ENCODE results near the gene SLC1A4.

SLC1A4 gene

GRCh38 chr2:65055422-65056214 lies 66.4 kb downstream of the SLC1A4 start:
- no peak for DNase-seq

DNA sequence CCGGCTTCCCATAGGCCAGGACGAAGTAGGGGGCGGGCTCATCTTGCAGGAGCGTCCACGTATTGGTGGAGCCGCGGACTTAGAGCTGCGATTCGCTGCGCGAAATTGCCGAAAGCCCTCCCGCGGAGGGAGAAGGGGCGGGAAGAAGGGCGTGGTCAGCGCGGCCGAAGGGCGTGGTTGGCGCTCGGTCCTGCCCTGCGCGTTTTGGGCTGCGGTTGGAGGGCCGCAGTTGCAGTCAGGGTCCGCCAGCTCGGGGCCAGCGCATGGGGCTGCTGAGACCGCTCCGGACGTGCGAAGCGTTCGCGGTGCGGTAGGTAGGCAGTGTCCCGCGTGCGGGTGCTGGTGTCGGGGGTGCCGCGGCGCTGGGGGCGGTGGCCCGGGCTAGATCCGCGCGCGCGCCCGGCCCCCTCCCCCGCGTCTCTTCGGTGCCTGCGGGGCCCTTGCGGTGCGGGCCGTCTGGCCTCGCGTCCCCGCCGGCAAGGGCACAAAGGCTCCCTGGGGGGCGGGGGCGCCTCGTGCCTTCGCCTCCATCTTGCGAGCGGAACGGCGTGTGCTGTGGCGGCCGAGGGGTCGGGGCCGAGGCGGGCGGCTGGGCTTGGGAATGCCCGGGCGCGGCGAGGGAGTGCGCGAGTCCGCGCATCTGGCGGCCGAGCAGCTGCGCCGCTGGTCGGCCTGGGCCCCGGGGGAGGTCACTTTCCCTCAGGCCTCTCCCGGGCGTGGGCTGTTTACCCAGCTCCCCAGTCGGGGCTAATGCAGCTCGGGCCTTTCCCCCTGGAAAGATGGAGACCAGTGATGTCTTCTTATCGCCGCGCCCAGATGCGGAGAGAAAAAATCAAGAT lies 67.2 kb downstream of the SLC1A4 start, which contains the start of gene CEP68:
Gene CEP68 (plus strand): TSS at position 202 of the 839 bp plus-strand sequence. CDS start 13,029 bp downstream, outside the sequence.
- DNase-seq = peak; percentile 98

GRCh38 chr2:65057054-65057375 lies 67.8 kb downstream of the SLC1A4 start:
- DNase-seq = no peak

DNA sequence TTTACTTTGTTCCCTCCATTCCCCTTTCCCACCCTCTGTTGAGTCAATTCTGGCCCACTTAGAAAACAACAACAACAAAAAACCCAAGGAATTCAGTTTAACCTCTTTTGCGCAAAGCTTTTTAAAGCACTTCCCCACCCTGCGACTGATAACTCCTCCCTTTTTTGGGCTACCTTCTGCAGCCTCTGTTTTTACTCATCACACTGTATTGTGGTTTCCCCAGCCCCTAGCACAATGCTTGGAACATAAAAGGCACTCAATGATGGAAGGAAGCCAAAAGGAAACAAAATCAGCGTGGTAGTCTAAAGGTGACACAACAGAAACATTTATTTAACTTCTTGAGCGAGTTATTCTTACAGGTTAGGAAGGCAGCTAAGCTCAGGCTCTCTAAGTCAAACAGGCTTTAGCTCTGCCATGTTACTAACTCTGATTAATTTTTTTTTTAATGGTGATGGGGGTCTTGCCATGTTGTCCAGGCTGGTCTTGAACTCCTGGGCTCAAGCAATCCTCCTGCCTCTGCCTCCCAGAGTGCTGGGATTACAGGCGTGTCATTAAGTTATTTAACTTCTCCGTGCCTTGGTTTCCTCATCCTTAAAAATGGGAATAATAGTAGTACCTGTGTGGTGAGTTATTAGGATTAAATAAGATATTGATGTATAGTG lies 68.3 kb downstream of the SLC1A4 start:
- no peak for DNase-seq

GRCh38 chr2:65059071-65059470 lies 69.9 kb downstream of the SLC1A4 start:
- DNase-seq = no peak

DNA sequence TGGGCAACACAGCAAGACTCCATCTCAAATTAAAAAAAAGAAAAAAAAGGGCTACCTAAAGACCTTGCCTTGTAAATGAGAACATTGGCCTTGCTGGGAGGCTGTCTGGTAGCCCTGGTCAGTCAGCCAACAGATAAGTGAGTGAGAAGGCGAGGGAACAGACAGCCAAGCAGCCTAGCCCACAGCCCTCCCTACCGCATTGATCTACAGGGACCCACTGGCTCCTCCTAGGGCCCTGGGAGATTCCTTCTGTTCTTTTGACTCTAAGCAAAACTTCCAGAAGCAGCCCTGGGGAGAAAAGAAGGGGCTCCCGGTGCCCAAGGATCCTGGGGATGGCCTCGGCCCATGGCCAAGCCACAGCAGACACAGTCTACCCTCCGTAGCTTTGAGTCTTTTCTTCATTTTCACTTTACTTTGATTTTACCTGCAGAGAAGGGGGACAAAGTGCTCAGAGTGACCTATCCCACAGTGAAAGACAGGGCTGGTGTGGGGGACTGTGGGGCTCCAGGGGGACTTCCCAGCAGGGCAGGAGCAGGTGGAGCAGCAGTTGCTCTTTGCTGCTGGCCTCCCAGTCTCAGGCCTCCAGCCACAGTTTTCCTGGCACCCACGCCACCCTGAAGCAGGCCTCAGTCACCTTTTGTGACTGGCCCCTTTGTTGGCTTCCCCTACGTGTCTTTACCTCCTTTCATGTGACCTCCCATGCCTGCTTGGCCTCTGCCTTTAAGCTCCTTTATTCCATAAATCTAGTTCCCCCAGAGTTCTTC lies 72.1 kb downstream of the SLC1A4 start:
- no peak for DNase-seq

DNA sequence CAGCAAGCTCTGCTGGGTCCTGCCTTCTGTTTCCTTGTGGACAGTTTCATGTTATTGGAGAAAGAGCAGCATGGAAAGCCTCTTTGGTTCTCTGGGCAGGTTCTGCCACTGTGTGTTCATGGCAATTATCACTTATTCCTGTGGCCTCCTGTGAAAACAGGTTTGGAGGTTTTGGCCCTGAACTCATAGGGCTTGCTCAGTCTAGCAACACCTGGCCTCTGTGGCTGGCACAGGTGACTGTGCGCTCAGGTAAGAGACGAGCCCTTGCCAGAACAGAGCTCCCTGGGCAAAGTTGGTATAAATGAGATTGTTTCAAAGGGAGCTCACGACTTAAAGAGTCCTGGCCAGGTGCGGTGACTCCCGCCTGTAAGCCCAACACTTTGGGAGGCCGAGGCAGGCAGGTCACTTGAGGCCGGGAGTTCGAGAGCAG lies 72.7 kb downstream of the SLC1A4 start:
- no peak for DNase-seq

GRCh38 chr2:65062843-65063825 lies 73.9 kb downstream of the SLC1A4 start:
- no peak for DNase-seq

DNA sequence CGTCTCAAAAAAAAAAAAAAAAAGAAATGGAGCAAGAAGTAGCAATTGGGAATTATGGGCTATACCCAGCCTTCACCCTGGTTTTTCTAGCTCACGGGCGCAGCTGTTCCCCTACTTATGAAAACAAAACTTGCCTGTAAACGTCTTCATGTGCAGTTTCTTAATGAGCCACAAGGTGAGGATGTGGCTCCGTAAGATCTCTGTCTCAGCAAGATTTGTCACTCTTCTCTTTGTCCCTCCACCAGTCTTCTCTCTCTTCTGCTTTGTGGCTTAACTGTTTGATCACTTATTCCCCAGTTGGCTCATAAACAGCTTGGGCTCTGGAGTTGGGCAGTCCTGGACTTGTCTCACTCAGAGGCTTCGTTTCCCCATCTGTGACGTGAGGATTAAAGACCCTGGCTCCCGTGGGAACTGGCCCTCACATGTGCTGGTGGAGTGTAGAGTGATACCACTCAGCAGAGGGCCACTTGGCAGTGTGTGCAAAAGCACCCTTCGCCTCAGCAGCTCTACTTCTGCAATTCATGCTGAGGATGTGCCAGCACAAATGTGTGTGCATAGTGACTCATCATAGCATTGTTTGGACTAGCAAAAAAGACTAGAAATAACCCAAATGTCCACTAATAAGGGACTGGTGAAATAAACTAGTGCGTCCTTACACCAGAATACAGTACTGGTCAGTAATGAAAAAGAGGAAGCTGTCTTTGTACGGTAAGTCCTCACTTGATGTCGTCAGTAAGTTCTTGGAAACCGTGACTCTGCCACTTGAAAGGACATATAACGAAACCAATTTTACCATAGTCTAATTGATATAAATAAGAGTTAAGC lies 75.7 kb downstream of the SLC1A4 start:
- peak; percentile 81 for DNase-seq

DNA sequence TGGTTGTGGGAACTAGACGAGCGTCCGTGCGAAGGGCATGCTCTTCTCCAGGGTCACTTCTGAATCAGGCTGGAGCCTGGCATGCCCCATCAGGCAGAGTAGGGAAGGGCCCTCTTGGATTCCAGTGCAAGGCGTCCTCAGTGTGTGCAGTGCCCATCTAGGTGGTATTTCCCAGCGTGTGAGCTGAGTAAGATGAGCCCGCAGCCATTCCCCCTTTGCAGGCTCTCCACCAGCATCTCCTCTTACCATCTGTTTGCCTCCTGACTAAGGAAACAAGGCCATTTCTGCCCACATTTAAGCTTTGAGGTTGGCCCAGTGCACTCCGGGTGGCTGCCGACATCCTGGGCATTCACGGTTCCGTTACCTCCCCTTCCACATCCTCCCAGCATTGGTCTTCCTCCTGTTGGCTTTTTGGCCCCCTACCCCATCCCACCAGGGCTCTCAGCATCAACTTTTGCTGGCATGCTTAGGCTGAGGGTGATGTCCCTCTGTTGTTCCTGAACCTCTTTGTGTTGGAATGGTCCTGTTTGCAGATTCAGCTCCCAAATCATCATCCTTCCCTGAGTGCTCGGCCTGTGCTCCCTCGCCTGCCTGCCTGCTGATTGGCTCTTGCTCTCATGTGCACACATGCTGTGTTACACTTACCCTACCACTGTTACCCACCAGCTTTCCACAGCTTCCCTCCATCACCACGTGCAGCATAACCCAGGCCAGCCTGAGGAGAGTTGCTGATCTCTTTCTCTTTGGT lies 78.8 kb downstream of the SLC1A4 start:
- no peak for DNase-seq

GRCh38 chr2:65069439-65069824 lies 80.2 kb downstream of the SLC1A4 start:
- DNase-seq = no peak

DNA sequence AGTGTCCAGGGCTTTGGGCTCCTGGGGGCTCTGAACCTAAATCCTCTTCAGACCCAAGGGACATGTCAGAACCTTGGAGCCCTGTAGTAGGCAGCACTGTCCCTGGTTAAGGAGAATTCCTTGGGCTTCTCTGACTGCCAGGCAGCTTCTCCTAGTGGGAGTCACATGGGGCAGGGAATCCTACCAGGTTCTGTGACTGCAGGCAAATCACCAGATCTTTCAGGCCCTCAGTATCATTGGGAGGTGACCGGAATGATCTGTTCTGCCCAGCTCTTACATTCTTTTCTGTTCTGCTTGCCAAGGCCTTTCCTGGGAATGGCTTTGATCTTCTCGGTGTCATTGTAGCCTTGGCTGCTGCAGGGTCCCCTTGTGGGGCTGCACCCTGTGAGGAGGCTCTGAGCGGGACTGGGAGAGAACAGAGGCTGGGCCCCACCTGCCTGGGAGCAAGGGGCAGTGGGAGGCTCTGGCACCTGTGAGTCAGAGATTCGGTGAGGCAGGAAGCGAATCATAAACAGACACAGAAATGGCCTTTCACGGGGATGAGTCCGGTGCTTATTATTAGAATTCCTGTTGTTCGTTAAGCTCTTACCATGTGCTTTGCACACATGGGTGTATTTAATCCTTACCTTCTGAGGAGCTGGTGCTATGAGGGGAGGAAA lies 81.1 kb downstream of the SLC1A4 start:
- DNase-seq = peak; percentile 48

GRCh38 chr2:65070856-65071255 lies 81.7 kb downstream of the SLC1A4 start:
- no peak for DNase-seq

- DNase-seq = no peak
Observed at GRCh38 chr2:65071499-65072180, 82.4 kb downstream of the SLC1A4 start.

DNA sequence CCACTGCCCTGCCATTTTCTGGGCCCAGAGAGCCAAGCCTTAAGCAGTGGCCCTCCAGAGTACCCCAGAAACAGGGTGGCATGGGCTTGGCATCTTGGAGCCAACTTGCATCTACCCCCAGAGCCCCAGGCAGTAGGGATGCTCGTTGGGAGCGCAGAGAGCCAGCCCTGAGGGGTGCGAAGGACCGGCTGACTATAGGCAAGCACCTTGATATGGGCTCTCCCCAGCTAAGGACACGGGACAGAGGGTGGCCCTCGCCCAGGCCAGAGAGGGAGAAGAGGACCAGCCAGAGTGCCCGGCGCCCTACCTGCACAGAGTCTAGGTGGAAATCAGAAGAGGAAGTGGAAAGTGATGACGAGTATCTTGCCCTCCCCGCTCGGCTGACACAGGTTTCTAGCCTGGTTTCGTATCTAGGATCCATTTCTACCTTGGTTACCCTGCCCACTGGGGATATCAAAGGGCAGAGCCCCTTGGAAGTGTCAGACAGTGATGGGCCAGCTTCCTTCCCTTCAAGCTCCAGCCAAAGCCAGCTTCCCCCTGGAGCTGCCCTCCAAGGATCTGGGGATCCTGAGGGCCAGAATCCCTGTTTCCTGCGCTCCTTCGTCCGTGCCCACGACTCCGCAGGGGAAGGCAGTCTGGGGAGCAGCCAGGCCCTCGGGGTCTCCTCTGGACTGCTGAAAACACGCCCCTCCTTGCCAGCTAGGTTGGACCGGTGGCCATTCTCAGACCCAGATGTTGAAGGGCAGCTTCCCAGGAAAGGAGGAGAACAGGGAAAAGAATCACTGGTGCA lies 83.2 kb downstream of the SLC1A4 start:
- no peak for DNase-seq
